T follicular helper cell (primary cell): Measurements from ENCODE around the gene RPAP3.

Source experiments
- DNase-seq: peaks from one replicate; pipeline ENCODE4 v3.0.0-alpha.2; 2020; ENCODE audit warnings: low read depth
- total RNA-seq, 2 experiments: gene quantifications; one replicate each; lab custom pipeline; 2026; lab: John Stamatoyannopoulos, UW

Gene RPAP3
- total RNA-seq: 44.5 to 68.8 reads per million in 2 experiments

GRCh38 chr12:47705566-47706425 is at the start of gene RPAP3:
Gene RPAP3 (minus strand): TSS chr12:47706030. CDS start chr12:47702840, 3,190 bp downstream.
- DNase-seq: peak; percentile 93

DNA sequence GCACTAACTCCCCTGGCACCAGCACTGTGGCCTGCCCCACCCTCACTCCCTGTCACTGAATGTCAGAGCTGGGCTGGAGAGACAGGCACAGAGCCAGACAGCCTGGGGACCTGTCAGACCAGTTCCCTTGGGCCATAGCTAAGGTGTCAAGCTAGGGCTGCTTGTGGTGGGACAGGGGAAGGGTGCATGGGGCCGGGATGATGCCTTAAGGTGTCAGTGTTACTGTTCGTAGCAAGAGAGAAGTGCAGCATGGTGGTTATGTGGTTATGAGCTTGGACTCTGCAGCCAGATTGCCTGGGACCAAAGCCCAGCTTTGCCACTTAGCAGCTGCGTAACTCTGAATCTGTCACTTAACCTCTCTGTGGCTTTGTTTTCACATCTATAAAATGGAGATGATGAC is 49.1 kb upstream of the RPAP3 start:
- DNase-seq: no peak

GRCh38 chr12:47754126-47754525 is 48.3 kb upstream of the RPAP3 start:
- no peak for DNase-seq

DNA sequence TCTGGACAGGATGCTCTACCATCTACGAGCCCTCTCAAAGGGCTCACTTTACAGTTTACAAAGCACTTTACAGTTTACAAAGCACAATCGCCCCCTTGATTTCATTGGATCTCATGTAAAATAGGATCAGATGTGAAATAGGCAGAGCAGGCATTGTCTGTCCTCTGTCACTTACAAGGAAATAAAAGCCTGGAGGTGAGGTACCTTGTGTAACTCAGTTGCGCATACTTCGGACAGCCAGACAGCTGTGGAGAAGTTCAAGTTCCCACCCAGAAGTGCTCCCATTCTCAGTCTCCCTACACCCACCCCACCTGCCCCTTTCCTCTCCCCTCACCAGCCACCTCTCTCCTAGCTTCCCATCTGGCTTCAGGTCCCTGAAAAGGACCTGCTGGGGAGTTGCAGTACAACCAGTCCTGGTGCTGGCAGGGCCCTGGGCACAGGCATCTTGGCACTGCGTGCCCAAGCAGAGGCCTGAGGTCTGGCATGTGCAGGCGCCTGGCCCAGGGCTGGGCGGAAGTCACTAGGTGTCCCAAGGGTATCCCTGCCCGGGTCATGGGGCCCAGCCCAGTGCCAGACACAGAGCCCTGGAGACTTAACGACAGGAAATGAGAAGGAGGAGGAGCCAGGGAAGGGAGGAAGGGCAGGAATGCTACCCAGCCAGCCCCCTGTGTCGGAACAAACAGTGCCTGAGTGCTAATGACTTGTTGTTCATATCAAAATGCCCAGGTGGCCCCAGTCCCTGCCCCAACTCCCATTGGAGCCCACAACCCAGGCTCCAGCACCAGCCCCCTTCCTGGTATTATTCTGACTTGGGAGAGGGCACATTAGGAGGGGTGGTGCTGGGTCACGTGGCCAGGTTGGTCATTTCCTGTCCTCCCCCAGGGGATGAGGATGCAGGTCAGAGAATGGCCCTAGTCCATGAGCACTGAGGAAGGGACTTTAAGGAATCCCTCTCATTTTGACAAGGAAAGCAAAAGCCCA is 47.5 kb upstream of the RPAP3 start:
- no peak for DNase-seq

- DNase-seq: no peak
Measured at GRCh38 chr12:47752552-47752951, 46.7 kb upstream of the RPAP3 start.

- no peak for DNase-seq
Measured at GRCh38 chr12:47752121-47752520, 46.3 kb upstream of the RPAP3 start.

GRCh38 chr12:47751561-47751960 is 45.7 kb upstream of the RPAP3 start:
- DNase-seq: no peak

- no peak for DNase-seq
Measured at GRCh38 chr12:47750916-47751470, 45.2 kb upstream of the RPAP3 start.

GRCh38 chr12:47750229-47750798 is 44.5 kb upstream of the RPAP3 start:
- DNase-seq: no peak

- DNase-seq: no peak
Measured at GRCh38 chr12:47748899-47749298, 43.1 kb upstream of the RPAP3 start.

GRCh38 chr12:47748507-47748828 is 42.6 kb upstream of the RPAP3 start:
- no peak for DNase-seq

GRCh38 chr12:47747596-47748506 is 42.0 kb upstream of the RPAP3 start:
- no peak for DNase-seq

DNA sequence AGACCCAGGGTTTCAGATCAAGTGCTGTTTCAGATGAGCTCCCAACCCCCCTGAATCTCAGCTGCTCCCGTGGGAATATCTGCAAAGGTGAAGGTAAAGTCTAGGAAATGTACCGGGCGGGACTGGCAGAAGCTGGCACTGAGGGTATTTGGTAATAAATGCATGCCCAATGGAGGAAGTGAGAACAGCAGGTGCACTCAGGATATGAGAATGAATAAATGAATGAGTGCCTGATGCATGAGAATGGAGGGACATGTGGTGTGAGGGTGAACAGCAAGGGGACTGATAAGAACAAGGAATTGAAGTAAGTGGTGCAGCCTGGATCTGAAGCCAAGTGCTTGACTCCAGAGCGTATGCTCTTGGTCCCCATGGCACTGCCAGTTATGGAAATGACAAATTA is 41.3 kb upstream of the RPAP3 start:
- DNase-seq: no peak

DNA sequence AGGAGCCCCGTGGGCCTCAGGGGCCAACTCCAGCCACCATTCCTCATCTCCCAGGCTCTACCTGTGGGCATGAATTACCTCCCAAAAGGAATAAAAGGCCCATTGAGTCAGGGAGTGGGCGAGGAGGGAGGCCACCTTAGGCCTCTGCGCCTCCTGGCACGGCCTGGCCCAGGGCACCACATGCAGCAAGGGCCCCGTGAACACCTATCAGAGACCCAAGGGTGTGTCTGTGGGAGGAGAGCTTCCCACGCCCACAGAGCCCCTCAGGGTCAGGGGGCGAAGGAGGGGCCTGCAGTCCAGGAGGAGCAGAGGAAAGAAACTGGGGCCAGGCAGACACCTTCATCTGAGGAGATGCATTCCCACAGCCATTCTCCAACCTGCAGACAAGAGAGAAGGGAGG is 40.7 kb upstream of the RPAP3 start:
- no peak for DNase-seq

DNA sequence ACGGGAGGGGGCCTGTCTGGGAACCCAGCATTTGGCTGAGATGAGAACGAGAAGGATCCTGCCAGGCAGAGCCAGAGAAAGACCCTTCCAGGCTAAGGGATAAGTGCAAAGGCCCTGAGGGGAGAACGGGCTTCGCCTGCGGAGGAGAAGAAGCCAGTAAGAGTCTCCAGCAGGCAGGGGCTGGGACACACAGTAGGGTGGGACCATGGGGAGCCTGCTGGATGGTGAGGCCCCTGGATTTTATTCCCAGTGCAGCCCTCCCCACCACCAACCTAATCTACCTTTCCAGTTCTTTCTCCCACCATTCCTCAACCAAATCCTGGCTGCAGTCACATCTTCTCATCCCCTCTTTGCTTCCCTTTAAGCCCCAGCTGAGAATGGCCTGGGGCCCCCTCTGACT is 40.2 kb upstream of the RPAP3 start:
- no peak for DNase-seq

DNA sequence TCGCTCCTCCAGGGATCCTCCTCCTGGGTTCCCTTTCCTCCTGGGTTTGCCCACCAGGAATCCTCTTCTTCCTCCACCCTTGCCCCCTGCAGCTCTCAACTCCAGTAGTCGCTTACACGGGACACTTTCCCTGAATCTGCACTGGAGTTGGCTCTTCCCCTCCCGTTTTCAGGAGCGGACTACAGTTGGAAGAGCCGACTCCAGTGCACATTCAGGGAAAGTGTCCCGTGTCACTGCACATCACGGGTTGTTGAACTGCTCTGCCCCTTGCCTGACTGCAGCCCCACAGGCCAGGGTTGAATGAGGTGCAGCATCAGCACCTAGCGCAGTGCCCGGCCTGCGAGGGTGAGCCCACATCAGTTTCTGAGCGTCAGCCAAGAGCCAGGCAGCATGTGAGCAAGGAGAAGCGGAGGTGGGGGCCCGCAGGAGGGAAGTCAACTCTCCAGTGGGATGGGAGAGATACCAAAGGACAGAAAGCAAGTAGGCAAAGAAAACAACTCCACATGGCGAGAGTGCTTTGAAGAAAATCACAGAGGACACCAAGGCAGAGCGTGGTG is 39.7 kb upstream of the RPAP3 start:
- no peak for DNase-seq

GRCh38 chr12:47744778-47745436 is 39.1 kb upstream of the RPAP3 start:
- no peak for DNase-seq

GRCh38 chr12:47744005-47744651 is 38.3 kb upstream of the RPAP3 start:
- peak; percentile 47 for DNase-seq

DNA sequence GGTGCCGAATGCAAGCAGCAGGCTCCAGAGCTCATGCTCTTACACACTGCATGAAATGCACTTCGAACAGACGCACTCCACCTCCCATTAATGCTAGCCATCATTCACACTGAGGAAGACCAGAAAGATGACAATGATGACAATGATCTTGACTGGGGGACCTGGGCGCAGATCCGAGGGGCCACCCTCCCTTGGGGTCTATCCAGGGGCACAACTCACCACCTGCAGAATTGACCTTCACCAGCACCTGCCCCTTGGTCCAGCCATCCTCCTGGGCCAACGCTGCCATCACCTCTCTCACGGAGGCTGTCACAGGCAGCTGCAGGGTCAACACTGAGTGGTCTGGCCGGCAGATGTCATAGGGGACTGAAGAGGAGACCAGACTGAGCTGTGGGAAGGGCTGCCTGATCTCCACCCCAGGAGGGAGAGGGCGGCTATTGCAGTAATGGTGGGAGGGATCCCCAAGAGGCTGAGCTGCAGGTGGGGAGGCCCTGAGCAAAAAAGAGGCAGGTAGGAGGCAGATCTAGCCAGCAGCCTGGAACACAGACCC is 37.6 kb upstream of the RPAP3 start:
- no peak for DNase-seq
